Colon (tissue), 2 donors: ENCODE measurements around the gene SLC16A8.

ENCODE experiments used
- FAIRE-seq: peaks from 2 replicates; lab custom pipeline; 2012; peaks lifted over from hg19 to GRCh38; lab: Jason Lieb, UNC
- donor health status: control.
- donor health status: control.

SLC16A8 gene

GRCh38 chr22:38112381-38112780, 28.4 kb upstream of the SLC16A8 start:
- no peak for FAIRE-seq

GRCh38 chr22:38111925-38112355, 28.0 kb upstream of the SLC16A8 start:
- FAIRE-seq, result no peak

DNA sequence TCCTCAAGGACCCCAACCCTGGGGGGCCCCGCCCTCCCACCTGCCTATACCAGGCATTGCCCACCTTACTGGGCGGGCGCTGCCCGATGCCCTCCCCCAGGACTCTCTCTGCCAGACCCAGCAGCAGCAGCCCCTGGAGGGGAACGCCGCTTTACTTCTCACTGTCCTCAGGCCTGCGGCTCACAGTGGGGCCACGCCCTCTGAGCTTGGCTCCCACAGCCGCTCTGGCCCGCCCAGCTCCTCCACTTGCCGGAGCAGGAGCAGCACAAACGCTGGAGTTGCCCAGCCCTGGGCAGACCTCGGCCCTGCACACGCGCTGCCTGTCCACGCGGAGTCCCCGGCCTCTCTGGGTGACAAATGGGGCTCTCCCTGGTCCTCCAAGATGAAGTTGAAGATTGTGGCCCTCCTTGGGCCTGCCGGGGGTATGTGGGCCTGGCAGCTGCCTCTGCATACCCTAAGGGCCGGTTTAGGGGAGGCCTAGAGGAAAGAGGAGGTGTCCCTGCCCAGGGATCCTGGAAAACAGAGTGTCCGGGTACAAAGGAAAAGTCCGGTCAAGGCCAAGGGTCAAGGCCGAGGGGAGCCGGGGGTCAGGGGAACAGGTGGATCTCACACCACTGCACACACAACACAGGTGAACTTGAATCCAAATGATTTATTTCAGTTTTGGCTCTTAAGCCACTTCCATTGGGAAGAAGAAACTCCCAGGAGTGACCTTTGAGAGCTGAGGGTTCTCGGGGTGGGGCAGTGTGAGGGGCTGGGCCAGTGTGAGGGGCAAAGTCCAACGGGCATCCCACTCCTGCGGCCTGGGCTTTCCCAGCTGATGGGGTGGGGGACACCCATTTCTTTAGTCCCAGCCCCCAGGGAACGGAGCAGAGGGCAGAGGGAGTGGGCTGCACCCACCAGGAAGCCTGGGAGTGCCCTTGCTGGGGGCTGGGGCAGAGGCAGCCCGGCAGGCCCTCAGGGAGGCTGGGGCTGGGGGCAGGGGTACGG, 27.2 kb upstream of the SLC16A8 start:
- no peak for FAIRE-seq

DNA sequence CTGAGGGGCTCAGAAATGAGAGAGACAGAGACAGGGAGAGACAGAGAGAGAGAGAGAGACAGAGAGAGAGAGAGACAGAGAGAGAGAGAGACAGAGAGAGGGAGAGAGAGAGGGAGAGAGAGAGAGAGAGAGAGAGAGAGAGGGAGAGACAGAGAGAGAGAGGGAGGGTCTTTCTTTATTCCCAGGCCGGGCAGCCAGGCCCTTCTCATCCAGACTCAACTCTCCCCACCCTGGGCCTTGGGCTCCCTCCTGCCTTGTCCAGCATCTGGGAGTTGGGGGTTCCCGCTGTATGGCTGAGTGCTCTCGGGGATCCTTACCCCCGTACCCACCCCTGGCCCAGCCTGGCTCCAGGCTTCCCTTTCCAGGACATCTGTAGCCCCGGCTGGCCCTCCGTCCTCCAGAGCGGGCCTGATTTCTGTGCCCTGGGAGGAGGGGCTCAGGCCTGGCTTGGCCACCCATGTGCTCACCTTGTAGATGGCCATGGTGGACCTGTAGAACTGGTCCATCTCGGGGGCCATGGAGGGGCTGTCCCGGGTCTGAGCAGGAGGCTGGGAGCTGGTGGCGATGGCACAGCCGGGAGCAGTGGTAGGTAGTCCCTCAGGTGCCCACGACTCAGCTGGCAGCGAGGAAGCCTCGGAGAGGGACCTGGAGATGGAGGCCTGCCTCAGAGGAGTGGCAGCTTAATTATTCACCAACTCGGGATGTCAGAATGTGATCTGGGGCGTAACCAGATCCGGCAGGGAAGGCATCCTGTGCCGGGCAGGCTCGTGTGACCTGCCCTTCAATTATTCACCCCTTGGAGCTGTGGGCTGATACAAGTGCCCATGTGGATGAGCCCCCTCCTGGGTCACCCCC, 26.3 kb upstream of the SLC16A8 start, which contains the start of gene BAIAP2L2:
TSS of gene BAIAP2L2 (minus strand) at position 677 of the 855 bp plus-strand sequence. CDS start at position 518, 159 bp downstream.
- no peak for FAIRE-seq

DNA sequence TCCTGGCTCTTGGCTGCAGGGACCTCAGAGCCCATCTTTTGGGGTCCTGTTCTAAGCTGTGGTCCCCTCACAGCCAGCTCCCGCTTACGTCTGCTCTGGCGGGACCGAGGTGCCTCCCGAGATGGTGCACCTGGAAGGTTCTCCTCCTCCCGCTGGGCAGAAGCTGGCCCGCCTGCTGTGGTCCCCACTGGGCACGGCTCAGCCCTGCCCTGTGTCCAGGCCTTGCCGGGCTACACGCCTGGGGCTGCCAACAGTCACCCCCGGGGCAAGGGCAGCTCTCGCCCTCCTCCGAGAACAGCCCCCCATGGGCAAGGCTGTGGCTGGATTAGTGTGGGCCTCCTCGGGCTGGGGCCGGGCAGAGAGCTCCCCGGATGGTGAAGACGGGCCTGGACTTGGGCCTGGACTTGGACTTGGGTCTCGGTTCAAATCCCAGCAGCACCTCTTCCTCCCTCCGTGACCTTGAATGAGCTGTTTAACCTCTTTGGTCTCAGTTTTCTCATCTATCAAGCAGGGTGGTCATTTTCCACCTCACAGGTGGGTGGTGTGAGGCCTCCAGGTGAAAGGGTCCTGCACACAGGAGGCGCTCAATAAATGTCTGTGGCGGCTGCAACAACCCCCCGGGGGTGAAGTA, 25.5 kb upstream of the SLC16A8 start:
- no peak for FAIRE-seq

DNA sequence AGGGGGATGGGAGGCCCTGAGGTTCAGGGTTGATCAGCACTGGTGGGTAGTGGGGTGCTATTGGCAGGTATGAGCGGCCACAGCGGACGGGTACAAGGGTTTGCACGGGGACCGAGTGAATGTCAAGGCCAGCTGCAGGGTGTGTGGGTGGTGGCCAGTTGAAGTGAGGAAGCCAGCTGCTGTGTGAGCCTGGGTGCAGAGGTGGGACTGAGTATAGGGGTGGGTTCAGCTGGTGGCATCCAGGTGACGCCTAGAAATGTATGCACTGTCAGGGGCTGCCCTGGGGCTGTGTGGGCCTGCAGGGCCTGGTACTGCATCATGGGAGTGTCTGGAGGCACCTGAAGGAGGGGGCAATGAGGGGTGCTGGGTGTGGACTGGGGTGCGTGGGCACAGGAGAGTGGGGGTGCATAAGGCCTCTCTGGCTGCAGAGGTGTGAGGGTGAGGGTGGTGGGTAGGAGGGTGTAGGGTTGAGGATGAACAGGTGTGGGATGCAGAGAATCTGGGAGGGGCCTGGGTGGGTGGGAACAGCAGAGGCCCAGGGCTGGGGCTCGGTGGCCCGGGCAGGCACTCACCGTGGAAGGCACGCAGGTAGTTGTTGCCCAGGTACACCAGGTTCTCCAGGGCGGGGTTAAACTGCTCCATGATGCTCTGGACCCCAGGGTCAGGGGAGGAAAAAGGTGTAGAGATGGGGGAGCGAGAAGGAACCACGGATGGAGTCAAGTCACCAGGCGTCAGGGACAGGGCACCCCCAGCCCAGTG, 24.8 kb upstream of the SLC16A8 start:
- FAIRE-seq, result no peak

DNA sequence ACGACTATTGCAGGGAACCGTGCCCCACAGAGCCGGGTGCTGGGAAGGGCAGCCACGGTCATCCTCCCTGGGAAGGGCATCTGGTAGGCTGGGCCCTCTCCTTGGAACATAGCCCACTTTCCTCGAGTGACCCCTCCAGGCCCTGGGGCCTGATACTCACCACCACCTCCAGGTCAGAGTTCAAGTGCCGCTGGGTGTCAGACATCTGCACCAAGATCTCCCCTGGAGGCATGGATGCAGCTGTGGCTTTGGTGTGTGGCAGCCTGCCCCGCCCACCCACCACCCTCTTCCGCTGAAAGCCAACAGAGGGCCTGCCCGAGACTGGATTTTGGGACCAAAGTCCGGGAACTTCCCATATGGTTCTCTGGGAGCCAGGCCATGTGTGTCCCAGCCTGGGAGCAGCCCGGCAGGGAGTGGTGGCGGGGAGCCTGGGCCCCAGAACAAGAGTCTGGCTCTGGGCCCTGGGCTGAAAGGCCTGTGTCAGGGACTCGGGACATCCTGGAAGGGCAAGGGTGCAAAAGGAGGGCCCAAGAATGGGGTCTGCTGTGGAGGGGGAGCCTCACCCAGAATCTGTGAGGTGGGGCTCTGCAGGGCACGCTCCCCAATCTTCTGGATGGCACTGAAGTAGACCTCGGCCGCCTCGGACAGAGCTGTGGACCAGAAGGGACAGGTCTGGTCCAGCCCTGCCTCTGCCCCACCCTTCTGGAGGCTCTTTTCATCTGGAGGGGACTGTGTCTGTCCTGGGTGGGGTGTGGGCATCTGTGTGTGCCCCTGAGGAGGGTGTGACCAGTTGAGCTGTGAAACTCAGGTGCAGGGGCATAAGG, 23.9 kb upstream of the SLC16A8 start:
- FAIRE-seq, result no peak

GRCh38 chr22:38106814-38107578, 23.0 kb upstream of the SLC16A8 start:
- no peak for FAIRE-seq

DNA sequence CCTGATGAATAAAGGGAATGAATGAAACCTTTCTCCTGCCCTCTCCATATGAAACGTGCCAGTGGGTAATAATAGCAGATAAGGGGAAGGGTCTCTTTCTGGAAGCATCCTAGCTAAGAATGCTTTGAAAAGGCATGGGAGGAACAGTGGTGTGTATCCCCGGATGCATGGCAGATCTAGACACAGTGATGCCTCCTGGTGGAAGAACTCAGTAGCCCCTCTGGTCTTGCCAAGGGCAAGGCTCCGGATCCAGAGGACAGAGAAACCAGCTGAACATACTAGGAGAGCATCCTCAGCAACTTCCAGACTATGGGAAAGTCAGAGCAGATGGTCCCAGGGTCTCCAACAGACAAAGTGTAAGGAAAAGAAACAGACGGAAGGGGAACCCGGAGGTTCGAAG, 20.1 kb upstream of the SLC16A8 start:
- FAIRE-seq, result no peak

- no peak for FAIRE-seq
Observed at GRCh38 chr22:38103641-38104040, 19.7 kb upstream of the SLC16A8 start.

GRCh38 chr22:38098410-38099249, 14.6 kb upstream of the SLC16A8 start:
- no peak for FAIRE-seq

- no peak for FAIRE-seq
Observed at GRCh38 chr22:38097557-38098409, 13.8 kb upstream of the SLC16A8 start.

DNA sequence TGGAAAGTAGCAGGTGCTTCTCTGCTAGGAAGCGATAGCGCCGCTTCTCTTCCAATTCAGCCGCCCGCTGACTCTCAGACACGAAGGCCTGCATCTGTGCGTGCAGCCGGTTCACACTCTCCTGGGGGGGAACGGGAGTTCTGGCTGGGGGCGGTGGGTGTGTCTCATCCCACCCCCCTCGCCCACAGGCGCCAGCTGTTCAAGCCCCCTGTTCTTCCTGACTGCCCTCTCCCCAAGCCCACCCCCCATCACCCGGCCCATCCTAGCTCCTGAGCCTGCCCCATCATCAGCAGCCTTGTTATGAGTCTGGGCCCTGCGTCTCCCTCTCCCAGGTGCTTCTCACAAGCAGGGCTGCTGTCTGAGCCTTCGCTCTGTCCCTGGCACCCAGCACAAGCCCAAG, 13.1 kb upstream of the SLC16A8 start:
- no peak for FAIRE-seq

GRCh38 chr22:38089474-38089851, 5.5 kb upstream of the SLC16A8 start:
- no peak for FAIRE-seq

DNA sequence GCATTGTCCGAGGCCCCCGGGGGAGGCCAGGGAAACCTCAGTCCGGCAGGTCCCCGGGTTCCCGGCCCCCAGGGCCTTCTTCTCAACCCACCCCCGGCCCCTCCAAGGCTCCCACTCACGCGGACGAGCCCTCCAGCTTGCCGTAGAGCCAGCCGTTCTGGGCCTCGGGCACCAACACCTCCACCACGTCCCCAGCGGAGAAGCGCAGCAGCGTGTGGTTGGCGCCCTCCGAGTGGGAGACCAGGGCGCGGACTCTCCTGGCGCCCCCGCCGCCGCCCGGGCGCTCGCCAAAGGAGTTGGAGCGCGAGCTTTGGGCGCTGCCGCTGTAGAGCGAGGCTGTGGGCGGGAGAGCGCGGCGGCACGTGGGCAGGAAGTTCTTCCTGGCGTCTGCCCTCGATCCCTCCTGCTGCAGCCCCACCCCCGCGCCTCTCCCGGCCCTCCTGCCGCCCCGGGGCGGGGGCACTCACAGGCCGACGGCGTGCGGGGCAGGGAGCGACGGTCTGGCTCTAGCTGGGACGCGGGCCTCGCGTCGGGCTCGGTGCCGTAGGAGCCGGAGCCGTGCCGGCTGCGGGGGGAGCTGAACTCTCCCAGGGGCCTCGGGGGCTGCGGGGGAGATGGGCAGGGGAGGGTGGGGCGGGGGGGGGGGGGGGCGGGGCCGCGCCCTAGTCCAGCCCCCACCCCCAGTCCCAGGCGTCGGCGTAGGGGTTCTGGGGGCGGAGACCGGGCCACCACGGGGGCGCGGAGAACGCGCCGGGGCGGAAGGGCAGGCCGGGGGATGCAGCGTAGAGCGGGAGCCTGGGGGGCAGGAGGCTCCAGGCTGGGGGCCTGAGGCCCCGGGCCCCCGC, 4.9 kb upstream of the SLC16A8 start:
- FAIRE-seq, result no peak

DNA sequence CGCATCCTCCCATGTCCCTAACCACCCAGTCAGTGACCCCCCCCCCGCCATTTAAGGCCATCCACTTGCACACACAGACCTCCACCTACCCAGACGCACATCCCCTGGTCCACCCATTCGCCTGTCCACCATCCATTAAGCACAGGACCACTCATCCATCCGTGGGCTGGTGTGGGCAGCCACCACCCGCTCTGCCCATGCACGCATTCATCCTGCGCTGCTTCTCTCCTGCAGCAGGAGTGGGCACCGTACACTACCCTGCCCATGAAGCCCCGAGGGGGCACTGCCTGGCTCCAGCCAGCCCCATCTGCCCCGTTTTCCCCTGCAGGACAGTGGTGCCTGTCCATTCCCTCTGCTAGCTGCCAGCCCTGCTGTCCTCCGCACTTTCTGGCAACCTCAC, 3.9 kb upstream of the SLC16A8 start:
- no peak for FAIRE-seq

DNA sequence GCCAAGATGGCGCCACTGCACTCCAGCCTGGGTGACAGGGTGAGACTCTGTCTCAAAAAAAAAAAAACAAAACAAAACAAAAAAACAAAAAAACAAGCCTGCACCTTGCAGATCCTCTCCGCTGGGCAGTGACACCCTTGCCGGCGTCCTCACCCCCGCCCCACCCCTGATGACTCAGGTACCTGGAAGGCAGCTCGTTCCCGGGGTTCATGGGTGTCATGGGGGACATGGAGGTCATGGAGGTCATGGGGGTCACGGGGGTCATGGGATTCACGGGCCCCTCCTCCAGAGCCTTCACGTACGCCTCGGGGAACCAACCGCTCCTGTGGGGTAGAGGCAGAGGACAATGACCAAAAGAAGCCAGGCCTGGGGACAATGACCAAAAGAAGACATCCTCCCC, 3.0 kb upstream of the SLC16A8 start:
- FAIRE-seq, result no peak
